Activated T-helper 1 cell treated with Interleukin-2 at 50 U/mL for 16 hours (primary cell): ENCODE results near the gene CBFA2T3.

Source experiments
- DNase-seq: peaks from one replicate; pipeline ENCODE4 v3.0.0-alpha.2; 2020; ENCODE audit warnings: low read depth

Gene CBFA2T3

GRCh38 chr16:88875703-88876234 is 101.2 kb downstream of the CBFA2T3 start:
- no peak for DNase-seq

DNA sequence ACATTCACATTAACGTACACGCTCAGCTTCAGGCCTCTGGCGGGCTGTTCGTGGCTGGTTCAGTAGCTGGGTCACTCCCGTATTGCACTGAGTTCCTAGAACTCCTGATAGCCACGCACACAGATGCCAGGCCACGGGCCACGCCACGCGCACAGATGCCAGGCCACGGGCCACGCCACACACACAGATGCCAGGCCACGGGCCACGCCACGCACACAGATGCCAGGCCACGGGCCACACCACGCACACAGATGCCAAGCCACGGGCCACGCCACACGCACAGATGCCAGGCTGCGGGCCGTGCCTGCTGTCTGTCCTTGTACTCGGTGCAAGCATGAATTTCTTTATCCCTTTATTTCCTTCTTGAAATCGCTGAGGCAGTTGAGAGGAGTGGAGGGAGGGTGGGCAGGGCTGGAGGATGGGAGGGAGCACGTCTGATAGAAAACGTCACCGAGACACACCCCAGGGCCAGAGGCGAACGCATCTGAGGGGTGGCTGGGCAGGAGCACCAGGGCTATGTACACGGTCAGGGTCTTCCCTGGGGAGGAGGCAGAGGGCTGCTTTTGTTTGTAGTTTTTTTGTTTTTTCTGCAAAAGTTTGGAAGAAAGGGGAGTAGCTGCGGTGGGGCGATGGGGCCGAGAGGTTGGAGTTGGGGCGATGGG is 101.9 kb downstream of the CBFA2T3 start:
- no peak for DNase-seq

DNA sequence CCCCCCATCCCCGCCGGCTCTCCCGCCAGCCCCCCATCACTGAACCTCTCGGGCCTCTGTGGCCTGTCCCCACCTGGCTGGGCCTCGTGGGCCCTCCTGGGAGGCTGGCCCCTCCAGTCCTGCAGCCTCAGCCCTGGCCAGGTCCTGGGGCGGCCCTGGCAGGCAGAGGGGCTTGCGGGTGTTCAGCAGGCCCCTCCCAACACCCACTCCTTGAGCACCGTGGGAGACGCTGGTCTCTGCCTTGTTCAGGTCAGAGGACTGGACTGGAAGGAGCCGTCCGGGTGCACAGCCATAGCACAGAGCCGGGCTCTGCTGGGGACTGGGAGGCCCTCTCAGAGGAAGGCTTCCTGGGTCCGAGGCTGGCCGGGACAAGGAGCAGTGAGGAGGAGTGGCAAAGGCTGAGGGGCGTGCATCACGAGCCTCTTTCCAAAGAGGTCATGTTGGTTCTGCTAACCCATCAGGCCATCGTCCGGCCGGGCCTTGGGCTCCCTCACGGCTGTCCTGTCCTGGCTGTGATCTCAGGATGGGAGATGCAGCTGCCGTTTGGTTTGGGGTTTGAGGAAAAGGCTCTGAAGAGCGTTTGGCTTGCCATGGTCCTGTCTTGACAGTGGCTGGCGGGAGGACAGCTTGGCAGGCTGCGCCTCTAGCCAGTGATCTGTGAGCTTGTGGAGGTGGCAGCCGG is 104.2 kb downstream of the CBFA2T3 start:
- no peak for DNase-seq

DNA sequence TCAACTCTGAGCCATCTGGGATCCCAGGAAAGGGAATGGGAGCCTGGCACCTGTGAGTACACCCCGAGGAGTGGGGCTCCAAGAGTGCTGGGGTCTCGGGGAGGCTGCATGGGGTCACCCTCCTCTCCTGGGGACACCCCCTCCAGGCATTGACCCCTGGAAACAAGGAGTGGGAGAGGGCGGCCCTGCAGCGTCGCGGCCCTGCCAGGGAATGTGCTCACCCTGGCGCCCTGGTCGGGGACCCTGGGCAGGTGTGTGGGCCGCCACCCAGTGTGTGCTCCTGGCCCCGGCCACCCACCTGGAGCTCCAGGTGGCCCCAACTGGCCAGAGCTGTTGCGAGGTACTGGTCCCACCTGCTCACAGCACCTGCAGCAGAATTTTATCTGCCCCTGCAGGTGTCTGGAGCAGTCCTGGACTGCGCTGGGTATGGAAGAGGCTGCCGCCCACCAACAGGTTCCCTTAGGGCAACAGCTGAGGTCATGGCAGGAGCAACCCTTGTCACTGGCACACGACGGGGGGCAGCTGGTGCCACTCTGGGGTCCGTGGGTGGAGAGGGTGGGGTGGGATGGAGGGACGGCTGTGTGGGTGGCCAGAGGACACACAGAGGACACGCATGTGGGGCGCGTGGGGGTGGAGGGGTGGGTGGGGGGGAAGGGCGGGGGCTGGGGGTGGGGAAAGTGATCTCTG is 105.1 kb downstream of the CBFA2T3 start:
- no peak for DNase-seq

DNA sequence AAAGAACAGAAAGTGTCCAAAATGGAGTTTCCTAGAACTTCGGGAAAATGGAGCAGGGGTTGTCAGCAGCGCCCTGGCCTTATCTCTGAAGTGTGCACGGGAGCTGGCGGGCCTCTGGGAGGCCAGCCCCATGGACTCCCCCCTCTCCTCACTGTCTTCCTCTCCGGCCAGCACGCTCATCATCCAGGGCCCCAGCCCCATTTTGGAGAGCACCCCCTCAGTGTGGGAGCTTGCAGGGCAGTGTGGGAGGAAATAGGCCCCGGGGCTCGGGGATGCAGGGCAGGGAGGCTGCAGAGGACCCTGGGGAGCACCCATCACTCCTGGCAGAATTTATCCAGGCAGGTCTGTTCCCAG is 105.7 kb downstream of the CBFA2T3 start:
- no peak for DNase-seq

GRCh38 chr16:88870608-88871348 is 106.2 kb downstream of the CBFA2T3 start:
- no peak for DNase-seq

DNA sequence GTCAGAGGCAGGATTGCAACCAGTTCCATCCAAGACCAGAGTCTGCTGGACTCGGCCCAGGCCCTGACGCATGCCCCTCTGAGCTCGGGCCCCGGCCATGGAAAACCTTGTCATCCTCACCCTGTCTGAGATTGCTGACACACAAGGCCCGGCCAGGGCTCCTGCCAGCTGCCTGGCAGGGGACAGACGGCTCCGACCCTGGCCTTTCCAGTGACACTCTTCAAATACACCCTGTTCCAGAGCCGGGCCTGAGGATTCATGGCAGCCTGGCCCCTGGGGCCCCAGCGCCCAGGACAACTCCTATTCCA is 107.4 kb downstream of the CBFA2T3 start:
- no peak for DNase-seq

GRCh38 chr16:88868974-88869672 is 107.9 kb downstream of the CBFA2T3 start:
- no peak for DNase-seq

- no peak for DNase-seq
Measured at GRCh38 chr16:88867581-88868246, 109.3 kb downstream of the CBFA2T3 start.

DNA sequence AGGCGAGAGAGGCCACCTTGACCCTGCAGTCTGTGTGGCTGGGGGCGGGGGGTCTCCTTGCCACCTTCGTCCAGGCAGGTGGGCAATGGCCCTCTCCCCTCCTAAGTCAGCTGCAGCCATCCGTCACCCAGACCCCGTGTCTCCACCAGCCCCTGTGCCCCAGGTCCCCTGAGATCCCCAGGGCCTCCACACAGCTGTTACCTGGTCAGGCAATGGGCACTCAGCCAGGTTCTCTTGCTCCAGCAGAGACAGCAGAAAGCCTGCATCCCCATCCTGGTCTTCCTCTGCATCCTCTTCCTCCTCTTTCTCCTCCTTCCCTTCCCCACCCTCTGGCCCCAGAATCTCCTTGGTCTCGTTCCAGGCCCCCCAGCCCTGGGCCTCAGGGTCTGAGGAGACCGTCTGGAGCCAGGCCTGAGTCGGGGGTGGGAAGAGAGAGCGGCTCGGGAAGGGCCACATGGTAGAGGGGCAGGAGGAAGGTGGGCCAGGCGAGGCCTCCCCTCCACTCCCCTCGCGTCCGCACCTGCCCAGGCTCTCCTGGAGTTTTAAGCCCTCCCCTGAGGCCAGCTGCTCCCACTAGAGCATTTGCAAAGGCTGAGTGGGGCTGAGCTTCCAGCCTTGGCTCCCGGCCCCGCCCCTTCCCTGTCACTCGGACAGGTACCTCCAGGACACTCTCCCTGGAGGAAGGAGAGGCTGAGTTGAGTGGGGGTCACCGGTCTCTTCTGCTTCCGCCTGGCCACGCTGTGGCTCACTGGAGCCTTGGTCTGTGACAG is 110.7 kb downstream of the CBFA2T3 start, which contains the start of gene PABPN1L:
Gene PABPN1L, minus strand, starts transcription at position 510 of the 770 bp plus-strand sequence. Its CDS starts 54 bp downstream, at position 456.
- DNase-seq = no peak

DNA sequence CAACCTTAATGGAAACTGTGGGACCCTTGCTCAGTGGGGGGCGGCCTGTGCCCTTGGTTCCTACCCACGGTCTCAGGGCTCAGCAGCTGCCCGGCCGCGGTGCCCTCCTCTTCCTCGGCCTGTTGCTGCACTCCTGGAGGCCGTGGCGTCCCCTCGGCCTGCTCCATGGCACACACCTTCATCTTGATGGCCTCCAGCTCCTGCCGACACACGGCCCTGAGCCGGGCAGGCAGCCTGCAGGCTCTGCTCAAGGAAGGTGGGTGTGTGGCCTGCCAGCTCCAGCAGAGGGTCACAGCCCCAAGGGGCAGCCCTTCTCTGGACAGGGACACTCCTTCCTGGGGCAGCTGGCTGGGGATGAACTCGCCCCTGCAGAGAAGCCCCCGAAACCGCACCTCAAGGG is 111.3 kb downstream of the CBFA2T3 start:
- no peak for DNase-seq

DNA sequence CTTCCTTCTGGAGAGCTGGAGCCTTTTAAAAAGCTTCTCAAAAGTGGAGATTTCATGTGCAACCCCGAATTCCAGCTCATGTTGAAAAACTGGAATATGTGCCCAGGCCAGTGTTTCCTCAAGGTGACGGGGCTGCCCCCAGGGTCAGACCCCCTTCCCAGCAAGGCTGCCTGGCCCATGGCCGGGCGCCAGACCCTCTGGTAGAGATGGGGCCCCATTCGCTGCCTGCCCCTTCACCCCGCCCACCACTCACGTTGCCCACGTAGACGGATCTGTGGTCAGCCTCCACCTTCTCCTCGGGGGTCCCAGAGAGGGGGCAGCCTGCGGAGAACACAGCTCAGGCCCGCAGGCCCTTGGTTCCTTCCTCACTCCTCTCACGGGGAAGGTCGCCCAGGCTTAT is 111.7 kb downstream of the CBFA2T3 start:
- DNase-seq = no peak

DNA sequence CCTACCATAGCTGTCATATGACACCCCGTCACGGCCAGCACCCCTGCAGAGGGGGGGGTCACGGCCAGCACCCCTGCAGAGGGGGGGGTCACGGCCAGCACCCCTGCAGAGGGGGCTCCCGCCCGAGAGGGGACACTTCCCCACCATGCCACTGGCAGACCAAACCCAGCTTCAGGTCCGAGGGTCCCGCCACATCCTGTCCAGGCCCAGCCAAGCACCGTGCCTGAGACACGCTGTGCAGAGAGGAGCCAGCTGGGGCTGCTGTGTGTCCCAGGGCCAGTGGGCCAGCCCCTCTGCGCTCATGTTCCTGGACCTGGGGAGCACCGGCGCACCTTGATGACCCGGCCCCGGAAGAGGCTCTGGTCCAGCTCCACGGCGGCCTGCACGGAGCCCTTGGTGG is 112.5 kb downstream of the CBFA2T3 start:
- DNase-seq = no peak

GRCh38 chr16:88864099-88864498 is 112.9 kb downstream of the CBFA2T3 start:
- DNase-seq = no peak

- DNase-seq = no peak
Measured at GRCh38 chr16:88863426-88863825, 113.6 kb downstream of the CBFA2T3 start.

- DNase-seq = no peak
Measured at GRCh38 chr16:88862968-88863367, 114.0 kb downstream of the CBFA2T3 start.

DNA sequence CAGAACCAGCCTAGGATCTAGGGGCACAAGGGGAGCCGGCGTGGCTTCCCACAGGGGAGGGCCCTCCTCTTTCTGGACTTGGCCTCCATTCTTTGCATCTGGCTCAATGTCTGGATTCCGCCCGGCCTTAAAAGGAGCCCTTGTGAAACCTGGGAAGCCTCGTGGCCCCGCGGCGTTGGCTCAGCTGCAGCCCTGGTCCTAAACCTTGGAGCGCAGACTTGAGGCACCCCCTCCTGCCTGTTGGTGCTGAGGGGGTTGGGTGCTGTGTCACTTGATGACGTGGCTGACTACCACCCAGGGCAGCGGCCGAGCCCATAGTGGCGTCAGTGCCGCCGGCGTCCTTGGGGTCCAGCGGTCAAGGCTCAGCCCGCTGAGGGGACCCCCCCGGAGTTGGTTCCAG is 115.6 kb downstream of the CBFA2T3 start:
- DNase-seq = no peak

- DNase-seq = no peak
Measured at GRCh38 chr16:88859381-88860091, 117.5 kb downstream of the CBFA2T3 start.

DNA sequence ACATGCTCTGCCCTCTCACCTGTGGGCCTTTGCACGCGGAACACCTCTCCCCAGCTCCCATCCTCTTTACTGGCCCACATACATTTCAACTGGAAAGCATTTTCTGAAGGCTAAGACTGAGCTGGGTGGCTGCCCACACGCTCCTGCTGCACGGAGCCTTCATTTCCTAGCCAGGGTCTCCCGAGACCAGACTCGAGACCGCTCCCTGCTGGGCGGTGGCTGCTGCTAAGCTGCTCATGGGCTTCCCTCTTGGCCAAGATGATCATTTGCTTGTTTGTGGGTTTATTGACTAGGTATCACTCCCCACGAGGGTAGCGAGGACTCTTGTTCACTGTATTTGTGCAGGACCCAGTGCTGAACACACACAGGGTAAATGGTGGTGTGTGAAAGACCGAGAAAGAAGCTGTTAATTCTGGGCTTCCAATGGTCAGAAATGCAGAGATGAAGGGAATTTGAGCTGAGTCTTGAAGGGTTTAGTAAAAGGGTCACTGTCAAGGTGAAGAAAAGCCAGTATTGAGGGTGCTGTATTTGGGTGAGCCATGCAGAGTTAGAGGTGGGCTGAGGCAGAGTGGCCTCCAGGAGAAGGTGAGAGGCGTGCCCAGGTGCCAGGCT is 119.2 kb downstream of the CBFA2T3 start:
- DNase-seq = peak; percentile 52
